Hepatocyte (in vitro differentiated cells): ENCODE results near the gene PREPL.

Source experiments
- CTCF ChIP-seq: fragments of 200-600 bp; sonication (generic); IDR thresholded peaks from 2 replicates; pipeline ENCODE4 v1.5.1; 2016; ENCODE audit warnings: antibody characterized with exemption, mild to moderate bottlenecking; ENCODE audit not compliant: poor library complexity
- EZH2 ChIP-seq: fragments of 200-600 bp; sonication (generic); IDR thresholded peaks from 2 replicates; pipeline ENCODE4 v1.6.1; 2016; ENCODE audit warnings: antibody characterized with exemption, mild to moderate bottlenecking, borderline replicate concordance

- TF ChIP-seq CTCF, result no peak
- TF ChIP-seq EZH2, result no peak
These were observed 25.3 kb downstream of the PREPL start for GRCh38 chr2:44335806-44336538.
